Renal cortical epithelial cell (primary cell): ENCODE data around the gene OSBPL6. TPM values are rescaled to one million over a fixed set of nuclear protein-coding genes. Genes with fewer than 3 reads are reported as not detected.

Experiments
- DNase-seq: peaks from one replicate; pipeline ENCODE4 v3.0.0-alpha.2; 2011; ENCODE audit warnings: low read depth
- total RNA-seq: library from RNA; depleted of rRNA; stranded (reverse); fragments of >200 nt; gene quantifications from 2 replicates; pipeline ENCODE4 v1.2.3, GENCODE V29; 2014

OSBPL6 gene
- total RNA-seq, 1 donor from 2014 or later: 2.5 TPM

DNA sequence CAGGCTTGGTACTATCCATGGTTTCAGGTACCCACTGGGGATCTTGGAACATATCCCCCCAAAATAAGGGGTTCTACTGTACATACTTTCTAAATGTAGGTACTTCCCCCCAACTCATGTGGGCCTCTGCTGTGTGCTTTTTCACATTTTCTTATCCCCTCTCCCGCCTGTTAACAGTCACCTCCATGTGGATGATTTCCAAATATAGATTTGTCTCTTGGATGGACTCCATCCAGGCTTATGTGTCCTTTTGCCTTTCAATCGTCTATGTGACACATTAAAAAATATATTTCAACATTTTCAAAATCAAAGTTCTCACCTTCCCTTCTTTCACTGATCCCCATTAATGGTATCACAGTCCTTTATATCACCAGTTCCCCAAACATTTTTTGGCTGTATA lies 44.4 kb downstream of the OSBPL6 start:
- no peak for DNase-seq

DNA sequence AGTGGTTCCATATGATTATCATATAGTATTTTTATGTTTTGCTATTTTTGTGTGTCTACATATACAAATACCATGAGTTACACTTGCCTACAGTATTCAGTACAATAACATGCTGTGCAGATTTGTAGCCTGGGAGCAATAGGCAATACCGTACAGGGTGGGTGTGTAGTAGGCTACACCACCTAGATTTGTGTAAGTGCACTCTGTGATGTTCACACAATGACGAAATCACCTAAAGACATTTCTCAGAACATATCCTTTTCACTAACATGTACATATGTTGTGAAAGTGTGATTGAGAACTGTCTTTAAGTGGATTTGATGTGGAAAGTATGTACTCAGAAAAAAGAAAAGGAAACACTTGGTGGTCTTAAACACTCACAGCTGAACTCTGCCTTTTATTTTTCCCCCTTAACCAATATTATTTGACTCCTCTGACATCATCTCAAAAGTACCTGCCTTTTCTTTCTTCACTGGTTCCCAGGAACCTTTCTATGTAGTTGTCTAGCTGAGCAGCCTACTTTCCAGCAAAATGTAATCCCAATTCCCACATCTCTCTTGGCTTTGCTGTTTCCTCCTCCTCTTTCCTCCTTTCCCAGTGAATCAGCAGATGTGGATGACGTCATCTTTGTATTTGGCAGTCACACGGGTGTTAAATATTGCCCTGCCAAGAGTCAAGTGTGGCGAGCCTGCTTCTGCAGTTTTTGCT lies 47.7 kb downstream of the OSBPL6 start:
- DNase-seq: peak; percentile 94

DNA sequence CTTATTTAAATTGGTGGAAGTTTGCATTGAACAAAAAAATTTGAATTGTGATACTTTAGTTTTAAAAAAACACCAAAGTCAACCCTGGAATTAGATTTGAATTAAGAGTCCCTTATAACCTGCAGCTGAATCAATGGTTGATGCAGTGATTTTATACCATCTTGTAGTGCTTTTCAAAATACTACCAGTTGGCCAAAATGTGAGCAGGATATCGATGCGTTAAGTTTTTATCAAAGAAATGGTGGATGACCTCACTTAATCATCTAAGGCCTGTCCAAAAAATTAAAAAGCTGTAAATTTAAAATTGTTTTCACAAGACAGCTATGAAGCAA lies 48.2 kb downstream of the OSBPL6 start:
- no peak for DNase-seq

DNA sequence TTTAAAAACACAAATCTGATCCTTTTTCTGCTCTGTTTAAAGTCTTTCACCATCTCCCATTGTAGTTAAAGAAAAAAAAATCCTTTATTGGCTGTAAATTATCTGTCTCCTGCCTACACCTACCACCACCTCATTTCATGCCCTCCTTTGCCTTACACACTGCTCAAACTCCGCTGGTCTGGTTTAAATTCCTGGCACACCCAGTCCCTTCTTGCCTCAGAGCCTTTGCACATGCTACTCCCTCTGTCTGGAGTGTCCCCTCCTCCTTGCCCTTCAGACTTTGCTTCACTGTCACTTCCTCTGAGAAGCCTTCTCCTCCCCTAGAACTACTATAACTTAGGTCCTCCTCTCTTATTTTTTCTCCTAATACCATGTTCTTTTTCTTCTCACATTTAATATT lies 49.6 kb downstream of the OSBPL6 start:
- DNase-seq: no peak

DNA sequence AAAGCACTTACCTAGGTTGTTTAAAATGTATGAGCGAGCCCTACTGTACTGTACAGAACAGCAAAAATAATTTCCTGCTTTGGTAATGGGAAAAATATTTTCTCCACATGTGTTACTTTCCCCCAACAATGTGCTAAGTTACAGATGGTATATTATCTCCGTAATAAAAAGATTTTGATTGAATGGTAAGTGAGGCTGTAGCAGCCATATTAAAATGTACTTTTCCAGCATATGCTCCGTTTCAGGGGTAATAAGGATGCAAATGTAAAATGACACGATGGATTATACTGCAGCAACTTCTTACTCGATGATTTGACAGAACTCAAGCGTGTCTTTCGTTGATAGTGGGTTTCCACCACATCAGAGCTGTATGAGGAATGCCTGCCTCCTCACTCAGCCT lies 50.5 kb downstream of the OSBPL6 start:
- no peak for DNase-seq

DNA sequence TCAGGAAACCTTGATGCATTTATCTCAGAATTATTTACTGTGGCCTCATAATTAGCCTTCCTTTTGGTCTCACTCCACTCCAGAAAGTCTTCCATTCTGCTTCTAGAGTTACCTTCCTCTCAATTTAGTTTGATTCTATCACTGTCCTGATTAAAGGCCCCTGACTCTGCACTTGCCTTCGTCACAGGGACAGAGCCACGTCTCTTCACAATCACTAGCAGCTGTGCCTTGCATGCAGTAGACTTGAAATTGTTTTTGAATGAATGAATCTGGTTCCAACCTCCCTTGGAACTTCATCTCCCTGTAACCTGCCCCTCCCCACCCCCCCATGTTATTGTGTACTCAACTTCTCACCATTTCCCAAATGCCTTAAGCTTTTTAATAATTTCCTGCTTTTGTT lies 52.4 kb downstream of the OSBPL6 start:
- DNase-seq: no peak

DNA sequence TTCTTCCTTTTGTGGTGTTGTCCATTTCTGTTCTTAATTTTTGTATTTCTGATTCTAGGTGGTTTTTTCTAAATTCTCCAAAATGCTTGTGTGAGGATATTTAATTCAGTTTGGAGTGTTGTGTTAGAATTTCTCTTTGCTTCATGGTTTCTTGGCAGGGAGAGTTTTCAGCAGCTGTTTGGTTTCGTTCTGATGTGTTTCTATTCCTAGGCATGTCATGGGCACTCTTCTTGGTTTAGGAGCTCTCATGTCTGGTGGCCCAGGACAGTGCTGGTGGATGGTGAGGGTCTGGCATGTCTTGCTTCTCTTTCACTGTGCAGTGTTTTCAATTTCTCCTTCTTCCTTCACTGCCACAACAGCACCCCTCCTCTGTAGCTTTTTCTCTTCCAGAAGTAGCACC lies 52.9 kb downstream of the OSBPL6 start:
- DNase-seq: no peak

DNA sequence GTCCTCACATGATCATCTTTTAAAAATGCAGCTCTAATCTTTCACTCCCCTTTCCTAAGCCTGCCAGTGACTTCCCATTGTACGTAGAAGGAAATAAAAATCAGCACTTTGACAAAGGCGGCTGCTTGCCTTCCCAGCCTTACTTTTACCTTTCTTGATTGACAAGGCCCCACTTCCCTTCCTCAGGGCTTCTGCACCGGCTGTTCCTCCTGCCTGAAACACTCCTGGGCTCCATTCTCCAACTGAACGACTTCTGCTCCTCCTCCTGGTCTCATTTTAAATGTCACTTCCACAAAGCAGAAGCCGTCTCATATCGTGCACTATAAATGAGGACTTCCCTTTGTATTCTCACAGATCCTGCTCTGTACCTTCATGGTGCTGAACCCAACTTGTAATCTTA lies 56.1 kb downstream of the OSBPL6 start:
- no peak for DNase-seq

DNA sequence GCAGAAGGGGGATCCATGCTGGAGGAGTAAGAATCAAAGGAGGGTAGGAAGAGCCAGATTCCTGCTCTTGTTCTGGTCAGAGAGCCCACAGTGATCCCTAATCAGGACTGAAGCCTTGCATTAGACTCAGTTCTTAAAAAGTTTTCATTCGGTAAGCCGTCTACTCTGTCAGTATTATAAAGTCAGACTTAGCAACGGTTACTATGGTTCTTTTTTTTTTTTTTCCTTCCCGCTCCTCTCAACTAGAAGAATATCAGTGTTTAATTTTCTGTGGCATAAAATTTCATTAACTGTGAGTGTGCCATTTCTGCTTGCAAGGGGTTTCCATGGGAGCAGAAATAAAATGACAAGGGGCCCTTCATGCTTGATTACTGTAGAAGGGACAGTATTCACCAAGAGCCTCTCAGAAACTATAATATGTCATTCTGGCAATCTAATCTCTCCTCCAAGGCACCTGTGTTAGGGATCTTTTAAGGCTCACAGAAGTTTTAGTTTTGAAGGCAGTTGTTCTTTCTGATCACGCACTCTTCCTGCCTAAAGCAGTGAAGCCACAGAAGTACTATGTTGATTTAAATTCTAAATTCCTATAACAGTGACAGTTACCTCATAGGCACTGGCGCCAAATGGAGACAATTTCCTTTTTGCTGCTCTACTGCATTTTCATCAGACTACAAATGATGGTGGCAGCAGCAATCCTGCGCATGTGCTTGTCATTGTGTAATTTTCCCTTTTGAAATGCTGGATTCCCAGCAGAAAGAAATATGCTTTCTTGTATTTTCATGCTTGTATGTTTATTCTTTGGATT lies 57.0 kb downstream of the OSBPL6 start:
- DNase-seq: no peak

DNA sequence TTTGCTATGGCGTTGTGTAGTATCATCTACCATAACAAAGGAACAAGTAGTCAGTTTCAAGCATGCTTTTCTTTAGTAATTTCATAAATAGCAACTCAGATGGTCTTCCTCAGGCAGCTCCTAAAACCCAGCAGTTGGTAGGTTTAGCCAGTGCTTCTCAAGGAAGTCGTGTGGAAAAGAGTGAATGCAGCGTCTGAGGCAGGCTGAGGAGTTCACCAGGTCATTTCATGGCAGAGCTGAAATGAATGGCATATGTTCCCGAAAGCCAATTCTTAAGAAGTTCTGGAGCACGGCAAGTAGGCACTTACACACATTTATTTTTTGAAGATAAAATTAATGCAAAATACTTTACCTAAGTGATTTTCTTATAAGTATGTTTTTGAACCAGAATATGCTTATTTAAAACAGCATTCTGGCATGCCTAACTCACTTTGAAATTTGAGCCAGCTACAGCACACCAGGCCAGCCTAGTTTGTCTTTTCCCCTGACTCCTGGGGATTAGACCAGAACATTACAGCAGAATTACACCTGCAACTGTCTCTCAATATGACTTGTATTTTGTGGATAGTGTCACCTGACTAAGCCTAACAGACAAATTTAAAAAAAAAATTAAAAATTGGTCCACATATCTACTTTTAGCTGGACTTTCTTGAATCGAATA lies 62.2 kb downstream of the OSBPL6 start:
- no peak for DNase-seq

DNA sequence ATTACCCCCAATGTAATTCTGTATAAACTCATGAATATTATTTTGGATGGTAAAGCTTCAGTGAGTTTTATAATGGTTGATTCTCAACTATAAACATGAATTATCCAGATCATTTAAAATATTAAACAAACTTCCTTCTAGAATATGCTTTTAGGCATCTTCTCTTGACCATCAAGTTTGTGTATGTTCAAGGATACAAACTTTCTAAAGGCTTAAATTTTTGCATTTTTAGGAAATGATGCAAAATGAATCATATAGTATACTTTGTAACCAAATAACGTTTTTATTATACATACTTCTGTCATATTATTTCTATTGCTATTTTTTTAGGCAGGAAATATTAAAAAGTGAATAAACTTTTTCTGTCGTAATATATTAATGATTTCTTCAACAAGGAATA lies 62.8 kb downstream of the OSBPL6 start:
- DNase-seq: no peak

DNA sequence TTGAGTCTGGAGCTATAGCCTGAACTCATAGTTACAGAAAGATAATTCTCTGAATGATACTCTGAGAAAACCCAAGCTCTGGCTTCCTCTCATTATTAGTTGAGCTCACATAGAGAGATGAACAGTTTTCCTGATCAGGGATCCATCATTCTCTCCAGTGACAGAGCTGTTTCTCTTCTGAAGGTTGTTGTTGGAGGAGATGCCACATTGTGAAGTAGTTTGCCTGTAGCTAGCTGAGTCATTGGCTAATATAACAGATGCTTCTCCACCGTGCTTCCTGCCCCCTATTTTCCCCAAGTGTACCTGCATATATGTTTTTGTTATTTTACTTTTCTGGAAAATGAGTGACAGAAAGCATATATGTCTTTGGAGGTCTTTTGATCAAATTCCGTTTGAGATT lies 64.6 kb downstream of the OSBPL6 start:
- DNase-seq: peak; percentile 33

DNA sequence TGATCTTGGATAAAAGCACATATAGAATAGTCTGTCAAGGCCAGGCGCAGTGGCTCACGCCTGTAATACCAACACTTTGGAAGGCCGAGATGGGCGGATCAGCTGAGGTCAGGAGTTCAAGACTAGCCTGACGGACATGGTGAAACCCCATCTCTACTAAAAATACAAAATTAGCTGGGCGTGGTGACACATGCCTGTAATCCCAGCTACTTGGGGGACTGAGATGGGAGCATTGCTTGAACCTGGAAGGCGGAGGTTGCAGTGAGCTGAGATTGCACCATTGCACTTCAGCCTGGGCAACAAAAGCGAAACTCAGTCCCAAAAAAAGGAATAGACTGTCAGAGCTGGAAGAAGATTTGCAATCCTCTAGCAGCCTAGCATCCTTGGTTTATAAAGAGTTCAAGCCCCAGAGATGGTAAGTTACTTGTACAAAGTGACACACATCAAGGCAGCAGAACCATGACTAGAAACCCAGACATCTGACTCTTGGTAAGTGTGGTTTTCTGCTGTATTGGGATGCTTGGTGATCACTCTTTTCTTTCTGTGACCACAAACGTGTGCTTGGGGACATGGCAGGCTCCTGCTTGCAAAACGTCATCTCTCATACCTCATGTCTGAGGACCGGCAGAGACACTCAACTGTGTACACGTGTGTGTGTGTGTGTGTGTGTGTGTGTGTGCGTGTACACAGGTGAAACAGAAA lies 69.0 kb downstream of the OSBPL6 start:
- DNase-seq: no peak

DNA sequence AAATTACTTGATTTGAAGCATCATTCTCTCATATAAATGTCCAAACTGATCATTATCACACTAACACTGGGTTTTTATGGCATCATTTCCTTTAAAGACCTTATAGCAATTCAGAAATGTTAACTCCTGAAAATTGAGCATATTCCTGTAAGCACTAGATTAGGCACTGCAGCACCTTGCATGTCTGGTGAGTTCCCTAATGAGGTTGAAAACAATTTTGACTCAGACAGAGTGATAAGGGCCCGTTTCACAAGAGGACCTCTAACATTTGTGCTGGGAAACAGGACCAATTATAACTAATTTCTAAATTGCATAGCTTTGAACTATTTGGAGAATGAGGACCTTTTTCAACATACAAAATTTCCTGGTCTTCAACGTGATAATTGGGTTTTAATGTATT lies 69.9 kb downstream of the OSBPL6 start:
- DNase-seq: no peak

DNA sequence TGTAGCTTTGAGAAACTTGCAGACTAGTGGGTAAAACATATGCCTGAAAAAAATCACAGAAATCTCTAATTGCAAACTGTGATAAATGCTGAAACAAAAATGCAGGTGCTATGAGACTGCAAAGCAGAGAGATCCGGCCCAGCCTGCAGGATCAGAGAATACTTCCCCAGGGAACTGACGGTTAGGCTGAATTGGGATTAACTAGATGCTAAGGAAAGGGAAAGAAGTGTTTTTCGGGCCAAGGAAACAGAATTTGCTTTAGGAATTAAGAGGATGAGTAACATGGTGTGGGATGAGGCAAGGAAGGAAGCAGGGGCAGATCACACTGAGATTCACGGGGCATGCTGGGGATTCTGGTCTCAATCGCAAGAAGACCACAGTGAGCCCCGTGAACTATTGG lies 71.5 kb downstream of the OSBPL6 start:
- DNase-seq: no peak

DNA sequence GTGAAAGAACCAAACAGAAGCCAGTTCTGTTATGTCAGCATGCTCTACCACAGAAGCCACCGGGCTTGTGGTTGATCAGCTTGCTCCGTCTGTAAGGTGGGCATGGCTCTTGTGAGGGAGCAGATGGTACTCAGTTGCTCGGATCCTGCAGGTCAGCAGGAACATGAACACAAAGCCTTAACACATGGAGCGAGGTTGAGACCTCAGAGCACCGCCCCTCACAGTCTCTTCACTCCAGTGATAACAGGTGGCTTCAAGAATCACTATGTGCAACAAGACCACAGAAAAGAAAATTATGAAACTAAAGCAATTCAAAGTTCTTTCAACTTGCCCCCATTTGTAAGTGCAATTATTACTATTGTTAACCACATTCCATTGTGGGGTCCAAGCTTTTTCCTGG lies 72.1 kb downstream of the OSBPL6 start:
- no peak for DNase-seq

DNA sequence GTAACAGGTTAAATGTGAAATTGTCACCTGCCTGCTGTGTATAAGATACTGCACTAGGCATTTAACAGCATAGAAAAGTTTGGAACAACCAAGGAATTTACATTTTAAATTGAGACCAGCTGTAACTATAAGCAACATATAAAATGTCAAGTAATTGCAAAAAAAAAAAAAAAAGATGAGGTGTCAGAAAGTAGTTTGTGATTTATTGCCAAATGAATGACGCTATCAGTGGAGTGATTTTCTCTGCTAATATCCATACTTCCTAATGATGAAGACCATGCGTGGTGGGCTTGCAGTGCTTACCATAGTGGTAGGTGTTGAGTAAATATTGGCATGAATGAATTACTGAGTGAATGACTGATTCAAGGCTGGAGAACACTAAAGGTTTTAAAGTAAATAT lies 73.3 kb downstream of the OSBPL6 start:
- DNase-seq: no peak

DNA sequence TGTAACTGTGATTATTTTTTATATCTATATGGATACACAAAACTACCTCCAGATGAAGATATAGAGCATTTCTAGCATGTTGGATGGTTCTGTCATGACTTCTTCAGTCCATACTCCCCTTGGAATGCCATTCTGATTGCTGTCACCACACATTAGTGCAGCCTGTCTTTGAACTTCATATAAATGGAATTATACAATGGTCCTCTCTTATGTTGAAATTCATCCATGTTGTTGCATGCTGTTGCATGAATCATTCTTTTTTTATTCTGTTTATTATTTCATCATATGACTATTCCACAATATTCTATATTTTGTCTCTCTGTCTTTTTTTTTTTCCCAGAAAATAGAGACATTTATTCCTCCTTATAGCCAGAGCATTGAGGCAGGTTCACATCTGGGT lies 74.1 kb downstream of the OSBPL6 start:
- no peak for DNase-seq

DNA sequence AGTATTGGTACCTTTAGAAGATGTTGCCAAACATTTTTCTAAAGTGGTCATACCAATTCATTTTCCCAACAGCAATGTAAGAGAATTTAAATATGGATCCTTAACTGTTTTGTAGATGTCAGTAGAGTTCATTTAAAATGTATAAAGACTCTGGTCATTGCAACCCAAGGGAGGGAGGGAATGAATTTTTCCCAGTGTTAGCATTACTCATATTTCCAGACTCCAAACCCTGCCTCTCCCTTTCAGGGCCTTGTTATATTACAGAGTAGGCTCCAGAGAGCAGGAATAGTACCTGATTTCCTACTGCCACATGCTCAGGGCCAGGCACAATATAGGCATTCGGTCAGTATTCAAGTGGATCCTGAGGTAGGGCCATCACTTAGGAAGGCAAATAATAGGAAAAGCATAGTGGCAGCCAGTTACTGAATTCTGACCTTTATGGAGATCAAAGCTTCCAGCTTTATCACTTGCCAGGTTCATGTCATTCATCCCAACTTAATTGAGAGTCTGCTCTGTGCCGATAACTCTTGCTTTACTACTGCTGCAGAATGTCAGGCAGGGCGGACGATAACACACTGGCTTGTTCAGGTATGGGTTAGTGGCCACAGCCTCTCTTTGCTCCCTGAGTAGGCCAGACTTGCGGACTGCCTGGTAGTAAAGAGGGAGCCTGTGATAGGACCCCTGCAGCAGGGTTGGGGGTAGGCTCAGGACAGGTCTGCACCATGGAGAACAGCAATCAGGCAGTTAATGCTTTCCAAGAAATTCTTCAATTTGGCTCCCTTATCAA lies 75.3 kb downstream of the OSBPL6 start:
- no peak for DNase-seq

DNA sequence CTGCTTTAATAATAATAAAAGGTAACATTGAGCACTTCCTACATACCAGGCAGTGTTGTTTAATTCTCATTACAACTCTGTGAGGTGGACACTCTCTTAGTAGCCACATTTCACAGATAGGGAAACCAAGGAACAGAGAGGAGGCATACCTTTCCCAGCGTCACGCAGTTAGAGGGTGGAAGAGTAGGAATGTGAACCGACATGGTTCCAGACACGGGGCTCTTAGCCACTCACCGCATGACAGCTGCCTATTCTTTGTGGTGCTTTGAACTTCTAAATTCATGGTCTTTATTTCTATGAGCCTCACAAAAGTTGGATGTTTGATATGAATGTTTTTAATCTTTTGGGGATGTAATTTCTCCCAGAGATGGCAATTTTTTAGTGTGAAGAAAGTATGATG lies 76.0 kb downstream of the OSBPL6 start:
- no peak for DNase-seq

DNA sequence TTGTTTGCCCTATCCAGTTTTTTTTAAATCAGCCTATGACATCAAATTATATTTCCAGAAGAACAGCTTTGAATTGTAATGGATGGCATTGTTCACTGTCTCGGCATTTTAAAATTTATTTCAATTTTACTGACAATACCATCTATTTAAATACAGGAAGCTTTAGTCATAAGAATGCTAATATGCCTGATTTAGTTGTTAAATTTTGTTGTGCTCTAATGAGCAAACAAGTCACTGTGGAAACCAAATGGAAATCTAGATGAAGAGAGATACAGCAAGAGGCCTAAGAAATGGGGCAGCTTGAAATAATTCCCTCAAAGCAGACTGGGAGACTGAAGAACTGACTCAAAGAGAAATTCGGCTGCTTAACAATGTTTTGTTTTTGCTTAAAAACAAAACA lies 76.8 kb downstream of the OSBPL6 start:
- no peak for DNase-seq
